SU-DHL-6 (cell line): ENCODE results near the gene ACP4.

Source experiments
- H2AFZ ChIP-seq: fragments of 200-600 bp; sonication (generic); 2 replicates; pipeline ENCODE4 v1.6.1; 2014; ENCODE audit warnings: low read depth, mild to moderate bottlenecking, moderate library complexity, mixed read lengths, antibody characterized with exemption, low read length; ENCODE audit not compliant: severe bottlenecking
- H3F3A ChIP-seq: fragments of 200-600 bp; shearing (Covaris generic); 2 replicates; pipeline ENCODE4 v1.6.0; 2016; ENCODE audit warnings: antibody characterized with exemption, mild to moderate bottlenecking; ENCODE audit not compliant: insufficient read depth
- H3K27ac ChIP-seq: fragments of 200-600 bp; sonication (generic); 2 replicates; pipeline ENCODE4 v1.5.1; 2016; ENCODE audit warnings: low read depth, mild to moderate bottlenecking, low read length, moderate library complexity, mixed read lengths
- H3K27me3 ChIP-seq: fragments of 200-600 bp; sonication (generic), shearing (Covaris generic); 2 replicates; pipeline ENCODE4 v1.6.0; 2014; ENCODE audit warnings: mild to moderate bottlenecking, low read length
- H3K36me3 ChIP-seq: fragments of 200-600 bp; sonication (generic); 2 replicates; pipeline ENCODE4 v1.6.1; 2014; ENCODE audit warnings: mild to moderate bottlenecking, low read length, mixed read lengths
- H3K4me2 ChIP-seq: fragments of 300-600, 200-600 bp; shearing (Covaris generic), sonication (generic); 2 replicates; pipeline ENCODE4 v1.6.0; 2014; ENCODE audit warnings: low read length, low read depth, mild to moderate bottlenecking; ENCODE audit not compliant: poor library complexity, severe bottlenecking
- H3K4me3 ChIP-seq: fragments of 200-600 bp; sonication (generic); 2 replicates; pipeline ENCODE4 v1.5.1; 2014; ENCODE audit warnings: antibody characterized with exemption, low read length, mild to moderate bottlenecking, mixed read lengths; ENCODE audit not compliant: insufficient read depth, poor library complexity, severe bottlenecking
- H3K79me2 ChIP-seq: fragments of 200-600 bp; sonication (generic); 2 replicates; pipeline ENCODE4 v1.6.1; 2014; ENCODE audit warnings: mild to moderate bottlenecking, low read length, moderate library complexity; ENCODE audit not compliant: insufficient read depth
- H3K9ac ChIP-seq: fragments of 200-600 bp; sonication (generic); 2 replicates; pipeline ENCODE4 v1.7.0; 2014; ENCODE audit warnings: mild to moderate bottlenecking, low read length
- H3K9me2 ChIP-seq: fragments of 200-600 bp; sonication (generic); replicated peaks from 2 replicates; pipeline ENCODE4 v1.6.1; 2014; ENCODE audit warnings: low read length; ENCODE audit not compliant: insufficient read depth
- H3K9me3 ChIP-seq: fragments of 200-600 bp; sonication (generic); 2 replicates; pipeline ENCODE4 v1.6.1; 2014; ENCODE audit warnings: low read length, mixed read lengths; ENCODE audit not compliant: insufficient read depth
- H4K20me1 ChIP-seq: fragments of 200-600 bp; sonication (generic); 2 replicates; pipeline ENCODE4 v1.6.1; 2014; ENCODE audit warnings: low read depth, mild to moderate bottlenecking, antibody characterized with exemption, low read length, moderate library complexity, mixed read lengths
- EZH2phosphoT487 ChIP-seq: fragments of 200-600 bp; sonication (generic), shearing (Covaris generic); conservative IDR thresholded peaks from 2 replicates; pipeline ENCODE4 v1.6.1; 2018; ENCODE audit warnings: mild to moderate bottlenecking, antibody characterized with exemption, low read length, moderate library complexity, mixed read lengths
- TF ChIP-seq, protein P1 (sequence below): fragments of 200-600 bp; sonication (generic); IDR thresholded peaks from one replicate; pipeline ENCODE4 v1.5.1; 2017; ENCODE audit warnings: antibody characterized with exemption, mild to moderate bottlenecking, low read length, moderate library complexity; ENCODE audit not compliant: insufficient read depth, poor library complexity, severe bottlenecking

ACP4 gene

DNA sequence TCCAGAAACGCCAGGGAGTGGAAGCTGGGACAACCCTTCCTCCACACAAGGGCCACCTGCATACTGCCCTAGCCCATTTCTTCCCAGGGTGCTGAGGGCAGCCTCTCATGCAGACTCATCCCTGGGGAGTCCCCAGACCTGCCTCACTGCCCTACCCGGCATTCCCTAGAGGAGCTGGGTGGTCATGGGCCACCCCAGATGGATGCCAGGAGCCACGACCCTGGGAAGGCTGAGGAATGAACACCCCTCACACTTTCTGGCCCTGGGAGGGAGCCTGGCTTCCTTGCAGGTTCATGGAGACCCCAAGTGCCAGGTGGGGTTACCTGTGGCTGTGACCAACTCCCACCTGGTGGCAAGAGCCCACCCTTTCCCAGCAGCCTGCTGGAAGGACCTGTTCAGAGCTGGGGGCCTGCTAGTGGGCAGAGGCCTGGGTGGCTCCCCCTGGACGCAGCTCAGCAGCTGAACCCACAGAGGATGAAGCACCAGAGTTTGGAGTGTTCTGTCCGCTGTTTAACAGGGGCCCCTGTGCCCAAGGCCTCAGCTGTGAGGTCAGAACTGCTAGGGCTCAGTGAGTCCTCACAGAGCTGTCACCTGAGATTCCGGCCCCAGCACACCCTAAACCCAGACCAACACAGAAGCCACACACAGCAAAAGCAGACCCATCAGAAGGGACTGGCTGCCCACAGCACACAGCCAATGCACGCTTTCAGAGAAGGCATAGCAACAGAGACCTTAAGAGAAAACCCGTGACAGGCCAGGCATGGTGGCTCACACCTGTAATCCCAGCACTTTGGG, 6.6 kb downstream of the ACP4 start:
- H3K79me2 ChIP-seq = peaks cover 16% of the 10 kb centered on the region
- no peaks in the 10 kb centered on the region for H3K27me3 ChIP-seq
- peak overlapping the region; percentile 20; the same call in 1 of the 2 replicates for H3K27ac ChIP-seq
- no peak overlapping the region for H3K9ac ChIP-seq
- peaks cover 41% of the 10 kb centered on the region for H3F3A ChIP-seq
- H3K36me3 ChIP-seq = peaks cover 7% of the 10 kb centered on the region; the same call in 1 of the 2 replicates
- no peak for TF ChIP-seq EZH2phosphoT487
- TF ChIP-seq, protein P1, sequence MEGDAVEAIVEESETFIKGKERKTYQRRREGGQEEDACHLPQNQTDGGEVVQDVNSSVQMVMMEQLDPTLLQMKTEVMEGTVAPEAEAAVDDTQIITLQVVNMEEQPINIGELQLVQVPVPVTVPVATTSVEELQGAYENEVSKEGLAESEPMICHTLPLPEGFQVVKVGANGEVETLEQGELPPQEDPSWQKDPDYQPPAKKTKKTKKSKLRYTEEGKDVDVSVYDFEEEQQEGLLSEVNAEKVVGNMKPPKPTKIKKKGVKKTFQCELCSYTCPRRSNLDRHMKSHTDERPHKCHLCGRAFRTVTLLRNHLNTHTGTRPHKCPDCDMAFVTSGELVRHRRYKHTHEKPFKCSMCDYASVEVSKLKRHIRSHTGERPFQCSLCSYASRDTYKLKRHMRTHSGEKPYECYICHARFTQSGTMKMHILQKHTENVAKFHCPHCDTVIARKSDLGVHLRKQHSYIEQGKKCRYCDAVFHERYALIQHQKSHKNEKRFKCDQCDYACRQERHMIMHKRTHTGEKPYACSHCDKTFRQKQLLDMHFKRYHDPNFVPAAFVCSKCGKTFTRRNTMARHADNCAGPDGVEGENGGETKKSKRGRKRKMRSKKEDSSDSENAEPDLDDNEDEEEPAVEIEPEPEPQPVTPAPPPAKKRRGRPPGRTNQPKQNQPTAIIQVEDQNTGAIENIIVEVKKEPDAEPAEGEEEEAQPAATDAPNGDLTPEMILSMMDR = no peak
- H3K9me2 ChIP-seq = no peaks in the 10 kb centered on the region
- no peak overlapping the region for H2AFZ ChIP-seq
- peaks cover 18% of the 10 kb centered on the region; the same call in 1 of the 2 replicates for H4K20me1 ChIP-seq
- no peaks in the 10 kb centered on the region for H3K9me3 ChIP-seq
- no peak overlapping the region for H3K4me3 ChIP-seq
- H3K4me2 ChIP-seq = no peak overlapping the region

DNA sequence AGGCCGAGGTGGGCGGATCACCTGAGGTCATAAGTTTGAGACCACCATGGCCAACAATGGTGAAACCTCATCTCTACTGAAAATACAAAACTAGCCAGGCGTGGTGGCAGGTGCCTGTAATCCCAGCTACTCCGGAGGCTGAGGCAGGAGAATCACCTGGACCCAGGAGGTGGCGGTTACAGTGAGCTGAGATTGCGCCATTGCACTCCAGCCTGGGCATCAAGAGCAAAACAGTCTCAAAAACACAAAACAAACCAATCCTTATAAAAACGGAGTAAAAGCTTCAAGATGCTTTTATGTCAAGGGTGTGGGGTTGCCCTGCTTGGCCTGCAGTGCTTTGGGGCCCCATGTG, 7.2 kb downstream of the ACP4 start:
- H3K9me2 ChIP-seq = no peaks in the 10 kb centered on the region
- no peaks in the 10 kb centered on the region for H3K27me3 ChIP-seq
- no peak overlapping the region for H2AFZ ChIP-seq
- H3K9me3 ChIP-seq = no peaks in the 10 kb centered on the region
- peaks cover 11% of the 10 kb centered on the region for H3K36me3 ChIP-seq
- TF ChIP-seq EZH2phosphoT487 = no peak
- TF ChIP-seq, protein P1 = no peak
- peaks cover 46% of the 10 kb centered on the region for H3F3A ChIP-seq
- H3K27ac ChIP-seq = no peak overlapping the region
- peaks cover 23% of the 10 kb centered on the region for H4K20me1 ChIP-seq
- H3K4me2 ChIP-seq = no peak overlapping the region
- H3K9ac ChIP-seq = no peak overlapping the region
- no peak overlapping the region for H3K4me3 ChIP-seq
- peaks cover 22% of the 10 kb centered on the region for H3K79me2 ChIP-seq

DNA sequence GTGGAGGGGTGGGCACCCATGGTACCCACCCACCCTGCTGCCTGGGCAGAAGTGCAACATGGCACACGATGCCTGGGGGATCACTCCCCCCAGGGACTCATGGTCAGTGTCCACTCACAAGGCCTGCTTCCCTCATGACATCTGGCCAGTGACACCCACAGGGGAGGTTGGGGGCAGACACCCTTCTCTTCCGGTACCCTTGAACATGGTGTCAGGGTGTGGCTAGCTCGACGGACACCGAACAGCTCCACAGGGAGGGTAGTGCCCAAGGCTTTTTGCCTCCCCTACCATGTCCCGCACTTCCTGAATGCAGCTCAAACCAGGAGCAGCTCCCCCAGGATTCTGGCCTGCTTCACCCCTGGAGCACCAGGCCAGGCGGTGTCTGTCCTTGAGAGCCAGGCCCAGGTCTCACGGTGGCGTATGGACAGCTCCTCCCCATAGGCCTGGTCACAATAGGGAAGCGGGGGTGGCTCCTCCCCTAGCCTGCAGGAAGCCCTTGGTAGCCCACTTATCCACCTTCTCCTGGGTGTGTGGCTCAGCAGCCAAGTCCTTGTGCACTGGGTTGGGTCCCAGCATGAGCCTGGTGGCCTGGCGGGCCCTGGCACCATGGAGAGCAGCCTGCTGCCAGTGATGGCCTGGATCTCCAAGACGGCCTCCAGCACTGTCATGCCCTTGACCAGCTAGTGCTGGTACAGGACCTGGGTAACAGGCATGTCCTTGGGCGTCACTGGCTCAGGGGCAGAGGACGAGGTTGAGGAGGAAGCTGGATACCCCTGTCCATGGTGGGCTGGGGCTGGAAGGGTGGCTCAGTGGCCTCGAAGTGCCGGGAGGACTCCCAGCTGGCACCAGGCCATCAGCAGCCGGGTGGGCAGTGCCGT, 7.8 kb downstream of the ACP4 start:
- H3K27ac ChIP-seq = no peak overlapping the region

More for the DNA sequence above, 7.8 kb downstream of the ACP4 start:
- H3F3A ChIP-seq = peaks cover 51% of the 10 kb centered on the region
- no peak overlapping the region for H3K4me3 ChIP-seq
- no peaks in the 10 kb centered on the region for H3K9me2 ChIP-seq
- H4K20me1 ChIP-seq = peaks cover 29% of the 10 kb centered on the region
- H3K4me2 ChIP-seq = no peak overlapping the region
- no peaks in the 10 kb centered on the region for H3K9me3 ChIP-seq
- H2AFZ ChIP-seq = no peak overlapping the region
- peaks cover 28% of the 10 kb centered on the region for H3K79me2 ChIP-seq
- no peak overlapping the region for H3K9ac ChIP-seq
- H3K27me3 ChIP-seq = no peaks in the 10 kb centered on the region
- peaks cover 15% of the 10 kb centered on the region for H3K36me3 ChIP-seq
- no peak for TF ChIP-seq EZH2phosphoT487
- TF ChIP-seq, protein P1 = no peak
